ENCODE results near the gene GLDC. TPM values are rescaled to one million over a fixed set of nuclear protein-coding genes. Genes with fewer than 3 reads are reported as not detected.

Gene GLDC
- total and polyA plus RNA-seq, 4 donors = 0.10 to 1.5 (median 0.74) TPM

DNA sequence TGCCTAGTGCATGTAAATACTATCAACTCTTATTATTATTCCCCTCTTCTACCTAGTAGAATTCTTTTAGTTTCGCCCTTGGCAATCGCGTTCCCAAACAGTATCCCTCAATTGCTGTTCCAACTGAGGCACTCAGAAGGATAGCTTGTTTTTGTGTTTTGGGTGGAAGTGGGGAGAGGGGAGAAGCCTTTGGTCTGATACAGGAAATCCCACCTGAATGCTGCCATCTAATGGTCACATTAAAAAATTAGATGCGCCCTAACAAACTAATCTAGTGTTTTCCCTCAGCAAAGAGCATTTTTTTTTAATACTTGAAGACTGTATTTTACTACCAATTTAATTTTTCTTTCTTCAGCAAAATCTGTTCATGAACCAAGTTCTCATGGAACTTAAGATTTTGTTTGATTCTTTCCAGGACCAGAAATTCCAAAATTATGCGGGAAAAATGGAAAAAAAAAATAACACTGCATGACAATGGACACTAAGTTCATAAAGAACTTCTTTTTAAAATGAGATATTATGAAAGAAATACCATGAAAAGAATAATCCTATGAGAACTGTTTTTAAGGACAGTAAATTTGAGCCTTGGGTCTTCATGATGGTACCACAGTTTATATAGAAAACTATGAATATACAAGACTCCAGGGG lies 22.2 kb upstream of the GLDC start:
- Histone ChIP-seq H3K27me3 (ENCODE audit: control insufficient read depth in 3 of 3, insufficient read depth in 3 of 3, low read length in 2 of 3) (no peaks in the 10 kb centered on the region), H3K9me3 (ENCODE audit: control insufficient read depth in 4 of 4, insufficient read depth in 3 of 4, low read length in 3 of 4) (no peaks in the 10 kb centered on the region), H3K27ac (ENCODE audit: low read depth in 1 of 2, low read length in 1 of 2) (no peak overlapping the region), H3K4me1 (ENCODE audit: control insufficient read depth in 5 of 5, insufficient read depth in 5 of 5, low read length in 5 of 5) (no peaks in the 10 kb centered on the region), H3K36me3 (ENCODE audit: control insufficient read depth in 4 of 4, insufficient read depth in 4 of 4, low read length in 4 of 4) (no peaks in the 10 kb centered on the region), H3K9ac (ENCODE audit: insufficient read depth in 1 of 2, low read length in 2 of 2) (no peak overlapping the region), H3K4me3 (no peak overlapping the region)
- ATAC-seq (ENCODE audit: insufficient read depth, low FRiP score) (no peak), DNase-seq (peak in 2 of 3 donors; percentile 40 to 53)
- 56 to 65% methylated on average over 5 of the region's 5 CpGs for WGBS, 2 donors
- TF ChIP-seq, protein P1, sequence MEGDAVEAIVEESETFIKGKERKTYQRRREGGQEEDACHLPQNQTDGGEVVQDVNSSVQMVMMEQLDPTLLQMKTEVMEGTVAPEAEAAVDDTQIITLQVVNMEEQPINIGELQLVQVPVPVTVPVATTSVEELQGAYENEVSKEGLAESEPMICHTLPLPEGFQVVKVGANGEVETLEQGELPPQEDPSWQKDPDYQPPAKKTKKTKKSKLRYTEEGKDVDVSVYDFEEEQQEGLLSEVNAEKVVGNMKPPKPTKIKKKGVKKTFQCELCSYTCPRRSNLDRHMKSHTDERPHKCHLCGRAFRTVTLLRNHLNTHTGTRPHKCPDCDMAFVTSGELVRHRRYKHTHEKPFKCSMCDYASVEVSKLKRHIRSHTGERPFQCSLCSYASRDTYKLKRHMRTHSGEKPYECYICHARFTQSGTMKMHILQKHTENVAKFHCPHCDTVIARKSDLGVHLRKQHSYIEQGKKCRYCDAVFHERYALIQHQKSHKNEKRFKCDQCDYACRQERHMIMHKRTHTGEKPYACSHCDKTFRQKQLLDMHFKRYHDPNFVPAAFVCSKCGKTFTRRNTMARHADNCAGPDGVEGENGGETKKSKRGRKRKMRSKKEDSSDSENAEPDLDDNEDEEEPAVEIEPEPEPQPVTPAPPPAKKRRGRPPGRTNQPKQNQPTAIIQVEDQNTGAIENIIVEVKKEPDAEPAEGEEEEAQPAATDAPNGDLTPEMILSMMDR (IDR thresholded peaks at IDR 0.05; ENCODE audit: control extremely low read depth, extremely low read depth) = peak; percentile 21

DNA sequence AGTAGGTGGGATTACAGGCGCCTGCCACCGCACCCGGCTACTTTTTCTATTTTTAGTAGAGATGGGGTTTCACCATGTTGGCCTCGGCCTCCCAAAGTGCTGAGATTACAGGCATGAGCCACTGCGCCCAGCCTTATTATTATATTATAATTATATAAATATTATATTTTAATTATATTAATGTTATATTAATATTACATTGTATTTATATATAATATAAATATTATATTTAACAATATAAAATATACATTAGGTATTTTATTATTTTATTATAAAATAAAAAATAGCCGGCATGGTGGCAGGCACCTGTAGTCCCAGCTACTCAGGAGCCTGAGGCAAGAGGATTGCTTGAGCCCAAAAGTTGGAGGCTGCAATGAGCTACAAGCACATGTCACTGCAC lies 21.6 kb upstream of the GLDC start:
- H3K27ac ChIP-seq (ENCODE audit: low read depth in 1 of 2, low read length in 1 of 2) = no peak overlapping the region
- WGBS, 2 donors = 94 to 97% methylated on average over 6 of the region's 6 CpGs
- no peaks in the 10 kb centered on the region for H3K36me3 ChIP-seq (ENCODE audit: control insufficient read depth in 4 of 4, insufficient read depth in 4 of 4, low read length in 4 of 4)
- no peaks in the 10 kb centered on the region for H3K27me3 ChIP-seq (ENCODE audit: control insufficient read depth in 3 of 3, insufficient read depth in 3 of 3, low read length in 2 of 3)
- no peaks in the 10 kb centered on the region for H3K9me3 ChIP-seq (ENCODE audit: control insufficient read depth in 4 of 4, insufficient read depth in 3 of 4, low read length in 3 of 4)
- TF ChIP-seq, protein P1 (IDR thresholded peaks at IDR 0.05; ENCODE audit: control extremely low read depth, extremely low read depth) = no peak
- H3K4me1 ChIP-seq (ENCODE audit: control insufficient read depth in 5 of 5, insufficient read depth in 5 of 5, low read length in 5 of 5) = no peaks in the 10 kb centered on the region
- no peak for DNase-seq
- no peak overlapping the region for H3K9ac ChIP-seq (ENCODE audit: insufficient read depth in 1 of 2, low read length in 2 of 2)
- no peak overlapping the region for H3K4me3 ChIP-seq
- ATAC-seq (ENCODE audit: insufficient read depth, low FRiP score) = no peak

DNA sequence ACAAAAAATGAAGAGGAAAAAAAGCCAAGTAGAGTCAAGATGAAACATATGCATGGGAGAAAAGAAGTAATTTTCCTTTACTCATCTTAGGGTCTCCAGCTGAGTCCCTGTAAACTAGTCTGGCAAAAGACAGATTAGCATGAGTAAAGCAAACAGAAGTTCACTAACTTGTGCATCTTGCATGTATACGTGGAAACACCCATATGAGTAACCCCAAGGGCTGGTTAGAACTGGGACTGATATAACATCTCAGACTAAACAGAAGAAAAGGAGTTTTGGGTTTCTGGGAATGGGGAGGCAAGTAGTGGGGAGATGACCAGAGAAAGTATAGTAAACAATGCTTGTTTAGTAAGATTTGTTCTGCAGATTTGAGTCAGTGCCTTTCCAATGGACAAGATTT lies 20.1 kb upstream of the GLDC start:
- H3K4me1 ChIP-seq (ENCODE audit: control insufficient read depth in 5 of 5, insufficient read depth in 5 of 5, low read length in 5 of 5) = no peaks in the 10 kb centered on the region
- no peaks in the 10 kb centered on the region for H3K36me3 ChIP-seq (ENCODE audit: control insufficient read depth in 4 of 4, insufficient read depth in 4 of 4, low read length in 4 of 4)
- ATAC-seq (ENCODE audit: insufficient read depth, low FRiP score) (no peak), DNase-seq (no peak)
- no peaks in the 10 kb centered on the region for H3K27me3 ChIP-seq (ENCODE audit: control insufficient read depth in 3 of 3, insufficient read depth in 3 of 3, low read length in 2 of 3)
- H3K9me3 ChIP-seq (ENCODE audit: control insufficient read depth in 4 of 4, insufficient read depth in 3 of 4, low read length in 3 of 4) = no peaks in the 10 kb centered on the region
- no peak overlapping the region for H3K4me3 ChIP-seq
- TF ChIP-seq, protein P1 (IDR thresholded peaks at IDR 0.05; ENCODE audit: control extremely low read depth, extremely low read depth) = no peak
- WGBS, 2 donors = 75 to 82% methylated on average over 1 of the region's 1 CpG
- no peak overlapping the region for H3K27ac ChIP-seq (ENCODE audit: low read depth in 1 of 2, low read length in 1 of 2)
- H3K9ac ChIP-seq (ENCODE audit: insufficient read depth in 1 of 2, low read length in 2 of 2) = no peak overlapping the region

DNA sequence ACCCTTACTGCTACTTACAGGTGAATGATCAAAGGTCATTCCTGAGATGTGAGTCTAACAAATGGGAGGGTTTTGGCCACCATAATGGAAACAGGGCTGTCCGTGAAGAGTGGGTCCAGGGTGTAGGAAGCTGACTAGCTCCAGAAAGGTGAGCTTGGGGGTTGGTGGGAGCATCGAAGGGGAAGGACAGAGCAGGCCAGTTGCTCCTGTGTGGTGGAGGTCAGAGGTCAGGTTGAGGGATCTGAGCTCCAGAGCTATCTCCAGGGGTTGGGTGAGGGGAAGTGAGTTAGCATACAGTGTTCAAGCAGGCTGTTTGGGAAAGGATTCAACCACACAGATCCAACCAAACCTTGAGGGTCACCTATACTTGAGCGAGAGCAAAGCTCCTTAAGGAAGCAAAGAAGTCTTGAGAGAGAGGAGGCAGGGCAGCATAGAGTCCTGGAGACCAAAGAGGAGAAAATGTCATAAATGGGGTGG lies 18.7 kb upstream of the GLDC start:
- ATAC-seq (ENCODE audit: insufficient read depth, low FRiP score) = no peak
- H3K4me3 ChIP-seq = no peak overlapping the region
- H3K9me3 ChIP-seq (ENCODE audit: control insufficient read depth in 4 of 4, insufficient read depth in 3 of 4, low read length in 3 of 4) = no peaks in the 10 kb centered on the region

More for the DNA sequence above, 18.7 kb upstream of the GLDC start:
- Histone ChIP-seq H3K36me3 (ENCODE audit: control insufficient read depth in 4 of 4, insufficient read depth in 4 of 4, low read length in 4 of 4) (no peaks in the 10 kb centered on the region), H3K27me3 (ENCODE audit: control insufficient read depth in 3 of 3, insufficient read depth in 3 of 3, low read length in 2 of 3) (no peaks in the 10 kb centered on the region), H3K9ac (ENCODE audit: insufficient read depth in 1 of 2, low read length in 2 of 2) (no peak overlapping the region), H3K4me1 (ENCODE audit: control insufficient read depth in 5 of 5, insufficient read depth in 5 of 5, low read length in 5 of 5) (no peaks in the 10 kb centered on the region), H3K27ac (ENCODE audit: low read depth in 1 of 2, low read length in 1 of 2) (no peak overlapping the region)
- WGBS, 2 donors = 93 to 94% methylated on average over 3 of the region's 3 CpGs
- no peak for DNase-seq
- TF ChIP-seq, protein P1 (IDR thresholded peaks at IDR 0.05; ENCODE audit: control extremely low read depth, extremely low read depth) = no peak
